Loucy (cell line): ENCODE data around the gene FAM193A.

Experiments used
- EZH2phosphoT487 ChIP-seq: fragments of 200-600 bp; IDR thresholded peaks from 2 replicates; pipeline ENCODE4 v1.6.1; 2018; ENCODE audit warnings: antibody characterized with exemption, mild to moderate bottlenecking, moderate library complexity, borderline replicate concordance
- TF ChIP-seq, protein P1 (sequence below): fragments of 200-600 bp; sonication (generic); conservative IDR thresholded peaks from 2 replicates; pipeline ENCODE4 v1.5.1; 2014; ENCODE audit warnings: mild to moderate bottlenecking, antibody characterized with exemption, low read length

DNA sequence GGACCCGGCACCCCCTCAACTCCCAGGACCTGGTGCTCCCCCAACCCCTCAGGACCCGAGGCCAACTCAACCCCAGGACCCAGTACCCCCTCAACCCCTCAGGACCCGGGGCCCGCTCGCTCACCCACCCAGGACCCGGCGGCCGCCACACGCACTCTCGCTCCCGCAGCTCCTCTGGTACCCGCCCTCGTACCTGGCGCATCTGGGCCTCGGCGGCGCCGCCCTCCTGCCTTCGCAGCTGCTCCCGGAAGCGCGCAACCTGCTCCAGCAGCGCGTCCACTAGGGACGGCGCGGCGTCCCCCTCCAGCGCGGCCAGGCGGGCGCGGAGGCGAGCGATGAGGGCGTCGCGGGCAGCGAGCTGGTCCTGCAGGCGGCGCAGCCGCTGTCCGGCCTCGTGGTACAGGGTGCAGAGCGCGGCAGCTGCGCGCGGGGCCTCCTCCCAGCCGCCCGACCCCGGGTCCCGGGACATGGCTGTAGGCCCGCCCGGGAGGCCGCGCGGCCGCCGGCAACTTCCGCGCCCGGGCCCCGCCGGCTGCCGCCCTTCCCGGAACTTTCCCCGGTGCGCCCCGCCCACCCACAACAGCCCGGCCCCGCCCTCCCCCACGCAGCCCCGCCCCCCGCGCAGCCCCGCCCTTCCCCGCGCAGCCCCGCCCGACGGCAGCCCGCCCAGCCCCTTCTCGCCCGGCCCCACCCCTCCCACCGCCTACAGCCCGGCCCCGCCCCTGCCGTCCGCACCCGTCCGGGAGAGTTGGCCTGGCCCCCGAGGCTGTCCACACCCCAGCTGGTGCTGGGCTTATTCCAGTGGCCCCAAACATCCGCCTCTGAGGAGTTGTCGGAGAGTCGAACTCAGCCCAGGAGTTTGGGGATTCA, 219.6 kb downstream of the FAM193A start, which contains the start of gene TNIP2:
- TF ChIP-seq, protein P1, sequence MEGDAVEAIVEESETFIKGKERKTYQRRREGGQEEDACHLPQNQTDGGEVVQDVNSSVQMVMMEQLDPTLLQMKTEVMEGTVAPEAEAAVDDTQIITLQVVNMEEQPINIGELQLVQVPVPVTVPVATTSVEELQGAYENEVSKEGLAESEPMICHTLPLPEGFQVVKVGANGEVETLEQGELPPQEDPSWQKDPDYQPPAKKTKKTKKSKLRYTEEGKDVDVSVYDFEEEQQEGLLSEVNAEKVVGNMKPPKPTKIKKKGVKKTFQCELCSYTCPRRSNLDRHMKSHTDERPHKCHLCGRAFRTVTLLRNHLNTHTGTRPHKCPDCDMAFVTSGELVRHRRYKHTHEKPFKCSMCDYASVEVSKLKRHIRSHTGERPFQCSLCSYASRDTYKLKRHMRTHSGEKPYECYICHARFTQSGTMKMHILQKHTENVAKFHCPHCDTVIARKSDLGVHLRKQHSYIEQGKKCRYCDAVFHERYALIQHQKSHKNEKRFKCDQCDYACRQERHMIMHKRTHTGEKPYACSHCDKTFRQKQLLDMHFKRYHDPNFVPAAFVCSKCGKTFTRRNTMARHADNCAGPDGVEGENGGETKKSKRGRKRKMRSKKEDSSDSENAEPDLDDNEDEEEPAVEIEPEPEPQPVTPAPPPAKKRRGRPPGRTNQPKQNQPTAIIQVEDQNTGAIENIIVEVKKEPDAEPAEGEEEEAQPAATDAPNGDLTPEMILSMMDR: no peak
- no peak for TF ChIP-seq EZH2phosphoT487
